Mucosa of descending colon (tissue), 3 donors: ENCODE results near the gene JTB. TPM values are rescaled to one million over a fixed set of nuclear protein-coding genes. Genes with fewer than 3 reads are reported as not detected.

Experiments
- ATAC-seq: fragments of 200-7000 bp; cut with Tn5 transposase; one replicate; pipeline ENCODE4 v1.9.1; 2020; ENCODE audit warnings: mild to moderate bottlenecking, moderate library complexity
- DNase-seq, 3 donors: peaks; one replicate each; pipeline ENCODE4 v3.0.0-alpha.2; 2020
- H3K36me3 ChIP-seq: fragments of 200-600 bp; one replicate; pipeline ENCODE4 v1.8.0; 2021; ENCODE audit warnings: low read depth, mild to moderate bottlenecking
- H3K4me1 ChIP-seq: fragments of 200-600 bp; one replicate; pipeline ENCODE4 v1.8.0; 2021; ENCODE audit warnings: low read depth, mild to moderate bottlenecking
- H3K4me3 ChIP-seq: fragments of 200-600 bp; one replicate; pipeline ENCODE4 v1.8.0; 2021; ENCODE audit warnings: mild to moderate bottlenecking
- H3K9me3 ChIP-seq: fragments of 200-600 bp; one replicate; pipeline ENCODE4 v1.8.0; 2021; ENCODE audit warnings: mild to moderate bottlenecking
- intact Hi-C, 2 donors: fragments of 100-400 bp; cut with DNase I in 1 of 2; cut with micrococcal nuclease in 1 of 2; formaldehyde crosslinking; loops; one replicate each; pipeline versions ENCODE4 v1.11.0 to v1.11.1; 2022; cut with DNase I, micrococcal nuclease
- total RNA-seq, 3 donors: library from RNA; stranded (reverse); fragmentation: NEBNext Ultra II Directional in 2 of 3; extraction: Animal tissue kit (Norgen Biotek cat#: 25700) in 2 of 3; gene quantifications; one replicate each; pipeline versions ENCODE4 v1.2.1 to v1.2.4, GENCODE V29; 2021 to 2023
- TF ChIP-seq, protein P1 (sequence below): fragments of 200-600 bp; IDR thresholded peaks from one replicate; pipeline ENCODE4 v1.8.0; 2022; ENCODE audit warnings: antibody characterized with exemption, mild to moderate bottlenecking
- donor health status: DM: no; HTN: no; CAD: no; lungs with moderate emphysema.
- donor health status: DM: no; HTN: no; CAD: no.
- donor health status: DM: no; HTN: yes; CAD: no.

The JTB gene
- total RNA-seq, 3 donors from 2014 or later = 119 to 153 (median 124) TPM

GRCh38 chr1:153933430-153933829 is 44.0 kb downstream of the JTB start:
- H3K9me3 ChIP-seq = no peaks in the 10 kb centered on the region
- peaks cover 7% of the 10 kb centered on the region for H3K36me3 ChIP-seq
- ATAC-seq = no peak
- TF ChIP-seq, protein P1, sequence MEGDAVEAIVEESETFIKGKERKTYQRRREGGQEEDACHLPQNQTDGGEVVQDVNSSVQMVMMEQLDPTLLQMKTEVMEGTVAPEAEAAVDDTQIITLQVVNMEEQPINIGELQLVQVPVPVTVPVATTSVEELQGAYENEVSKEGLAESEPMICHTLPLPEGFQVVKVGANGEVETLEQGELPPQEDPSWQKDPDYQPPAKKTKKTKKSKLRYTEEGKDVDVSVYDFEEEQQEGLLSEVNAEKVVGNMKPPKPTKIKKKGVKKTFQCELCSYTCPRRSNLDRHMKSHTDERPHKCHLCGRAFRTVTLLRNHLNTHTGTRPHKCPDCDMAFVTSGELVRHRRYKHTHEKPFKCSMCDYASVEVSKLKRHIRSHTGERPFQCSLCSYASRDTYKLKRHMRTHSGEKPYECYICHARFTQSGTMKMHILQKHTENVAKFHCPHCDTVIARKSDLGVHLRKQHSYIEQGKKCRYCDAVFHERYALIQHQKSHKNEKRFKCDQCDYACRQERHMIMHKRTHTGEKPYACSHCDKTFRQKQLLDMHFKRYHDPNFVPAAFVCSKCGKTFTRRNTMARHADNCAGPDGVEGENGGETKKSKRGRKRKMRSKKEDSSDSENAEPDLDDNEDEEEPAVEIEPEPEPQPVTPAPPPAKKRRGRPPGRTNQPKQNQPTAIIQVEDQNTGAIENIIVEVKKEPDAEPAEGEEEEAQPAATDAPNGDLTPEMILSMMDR = no peak
- intact Hi-C loops = no loop called here
- no peaks in the 10 kb centered on the region for H3K4me1 ChIP-seq
- DNase-seq = peak in 1 of 3 donors; percentile 48
- no peak overlapping the region for H3K4me3 ChIP-seq

DNA sequence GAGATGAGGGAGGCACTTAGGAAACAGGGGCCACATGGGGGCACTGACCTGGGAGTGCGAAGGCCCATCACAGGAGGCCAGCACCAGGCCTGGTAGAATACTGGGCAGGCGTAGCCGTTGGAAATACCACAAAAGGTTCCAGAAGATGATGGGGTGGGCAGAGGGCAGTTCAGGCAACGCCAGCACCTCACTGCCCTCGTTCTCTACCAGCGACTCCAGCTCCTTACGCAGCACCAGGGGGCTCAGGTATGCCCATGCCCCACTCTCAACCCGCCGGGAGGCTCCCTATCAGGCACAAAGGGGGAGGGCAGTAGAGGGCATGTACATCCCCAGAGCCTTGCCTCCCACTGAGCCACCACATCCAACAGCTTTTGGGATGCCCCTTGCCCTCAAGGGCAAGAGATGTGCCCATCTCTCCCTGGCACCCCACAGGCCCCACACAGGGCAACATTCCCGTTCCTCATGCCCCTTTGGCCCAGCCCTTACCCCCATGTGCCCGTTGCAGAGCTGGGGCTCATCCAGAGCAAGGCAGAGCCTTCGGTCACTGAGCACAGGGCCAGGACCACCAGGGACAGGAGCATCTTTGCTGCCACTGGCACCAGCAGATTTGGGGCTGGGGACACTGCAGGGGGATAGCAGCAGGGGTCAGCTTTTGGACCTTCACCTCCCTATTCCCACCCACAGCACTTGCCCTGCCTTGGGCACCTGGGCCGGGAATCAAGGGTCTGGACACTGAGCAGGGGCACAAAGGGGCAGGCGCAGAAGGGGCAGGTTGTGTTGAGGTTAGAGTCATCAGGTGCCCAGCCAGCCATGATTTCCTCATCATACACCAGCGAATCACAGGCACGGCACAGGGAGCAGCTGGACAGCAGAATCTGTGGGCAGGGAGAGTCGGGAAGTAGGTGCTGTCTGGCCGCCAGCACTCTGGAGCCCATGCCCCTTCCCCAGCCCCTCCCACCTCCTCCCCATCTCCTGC is 45.0 kb downstream of the JTB start:
- Histone ChIP-seq H3K9me3 (no peaks in the 10 kb centered on the region), H3K4me3 (no peak overlapping the region), H3K4me1 (no peaks in the 10 kb centered on the region), H3K36me3 (peaks cover 7% of the 10 kb centered on the region)
- TF ChIP-seq, protein P1 = no peak
- intact Hi-C loops = no loop called here
- ATAC-seq (no peak), DNase-seq (peak in 1 of 3 donors; percentile 40)

GRCh38 chr1:153929981-153930948 is 47.2 kb downstream of the JTB start:
- Histone ChIP-seq H3K4me1 (no peaks in the 10 kb centered on the region), H3K9me3 (no peaks in the 10 kb centered on the region), H3K4me3 (no peak overlapping the region), H3K36me3 (peaks cover 3% of the 10 kb centered on the region)
- ATAC-seq (no peak), DNase-seq (no peak)
- TF ChIP-seq, protein P1 = no peak
- intact Hi-C loops = no loop called here

DNA sequence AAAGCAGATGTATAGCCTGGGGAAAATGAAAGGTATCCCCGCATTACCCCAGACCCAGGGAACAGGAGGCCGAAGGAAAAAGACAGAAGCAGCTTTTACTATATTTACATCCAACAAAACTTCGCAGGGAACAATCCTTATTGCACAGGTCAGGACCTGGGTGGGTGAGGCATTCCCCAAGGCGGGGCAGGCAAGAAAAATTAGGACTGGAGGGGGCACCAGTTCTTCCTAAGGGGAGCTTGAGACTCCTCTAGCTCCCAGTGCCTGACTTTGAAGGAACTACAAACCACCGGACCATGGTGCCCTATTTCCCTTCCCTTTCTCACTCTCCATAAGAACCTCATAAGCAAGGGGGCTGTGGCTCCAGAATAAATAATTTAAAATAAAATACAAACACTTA is 48.0 kb downstream of the JTB start:
- no peak for DNase-seq

DNA sequence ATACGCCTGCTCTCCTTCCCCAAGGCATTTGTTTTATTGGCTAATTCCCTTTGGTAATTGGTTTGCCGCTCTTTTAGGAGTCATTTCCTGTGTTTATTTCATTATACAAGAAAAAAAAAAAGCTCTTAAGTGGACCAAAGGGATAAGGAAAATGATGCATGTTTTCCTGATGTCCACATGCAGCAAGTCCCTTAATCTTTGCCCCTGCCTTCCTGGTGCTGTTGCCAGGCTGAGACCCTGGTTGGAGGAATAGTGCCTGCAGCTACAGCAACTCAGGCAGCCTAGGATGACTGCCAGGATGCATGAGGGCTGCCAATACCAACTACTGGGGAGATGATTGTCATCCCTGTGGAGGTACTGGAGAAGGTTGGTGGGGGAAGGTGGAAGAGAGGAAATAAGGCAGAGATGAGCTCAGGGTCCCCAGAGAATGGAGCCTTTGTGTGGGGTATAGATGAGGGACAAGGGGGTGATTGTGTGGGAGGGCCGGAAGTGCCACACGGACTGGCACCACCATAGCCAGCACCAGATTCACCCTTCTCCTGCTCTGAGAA is 48.6 kb downstream of the JTB start:
- intact Hi-C loops = no loop called here
- no peak for ATAC-seq
- H3K9me3 ChIP-seq = no peaks in the 10 kb centered on the region
- H3K4me3 ChIP-seq = no peak overlapping the region
- DNase-seq = no peak
- H3K36me3 ChIP-seq = no peaks in the 10 kb centered on the region
- H3K4me1 ChIP-seq = peaks cover 3% of the 10 kb centered on the region
- TF ChIP-seq, protein P1 = no peak

More for the DNA sequence above, 48.0 kb downstream of the JTB start:
- TF ChIP-seq, protein P1 = no peak
- ATAC-seq = no peak
- Histone ChIP-seq H3K9me3 (no peaks in the 10 kb centered on the region), H3K4me1 (no peaks in the 10 kb centered on the region), H3K4me3 (no peak overlapping the region), H3K36me3 (peaks cover 3% of the 10 kb centered on the region)
- intact Hi-C loops = no loop called here
